Spinal cord (tissue), 10 donors: Measurements from ENCODE around the gene SLC19A2. TPM values are rescaled to one million over a fixed set of nuclear protein-coding genes. Genes with fewer than 3 reads are reported as not detected.

ENCODE experiments used
- DNase-seq, 6 donors: peaks; one replicate each; pipeline versions ENCODE4 v3.0.0 to v3.0.0-alpha.2; 2013 to 2015; ENCODE audit warnings: low spot score in 6 of 6, low read depth in 4 of 6
- H3K27ac ChIP-seq: one replicate; pipeline ENCODE4 v1.5.1; 2013; ENCODE audit warnings: low read depth, low read length, control low read depth
- H3K27me3 ChIP-seq: one replicate; pipeline ENCODE4 v1.6.1; 2013; ENCODE audit warnings: low read length; ENCODE audit not compliant: control insufficient read depth, insufficient read depth
- H3K36me3 ChIP-seq: one replicate; pipeline ENCODE4 v1.6.1; 2013; ENCODE audit warnings: low read length; ENCODE audit not compliant: control insufficient read depth, insufficient read depth
- H3K4me1 ChIP-seq: one replicate; pipeline ENCODE4 v1.6.1; 2013; ENCODE audit warnings: low read length; ENCODE audit not compliant: control insufficient read depth, insufficient read depth
- H3K4me3 ChIP-seq: one replicate; pipeline ENCODE4 v1.5.1; 2013; ENCODE audit warnings: low read depth, low read length, control low read depth
- H3K9me3 ChIP-seq: one replicate; pipeline ENCODE4 v1.6.1; 2013; ENCODE audit warnings: low read length; ENCODE audit not compliant: control insufficient read depth, insufficient read depth
- WGBS: methylation state at CpG from one replicate; pipeline ENCODE4 v1.1.5; 2013; ENCODE audit warnings: missing lambda C conversion rate; ENCODE audit not compliant: insufficient coverage; 5-methylcytosine and 5-hydroxymethylcytosine counted together
- polyA plus RNA-seq, 2 donors: library from polyadenylated mRNA; unstranded; fragments of 120-200 nt; gene quantifications; one replicate each; pipeline ENCODE4 v1.2.1, GENCODE V29; 2013; ENCODE audit not compliant: insufficient read length in 2 of 2
- total RNA-seq, 2 donors: library from RNA; depleted of rRNA in 1 of 2; stranded (reverse); fragments of 120-200 nt in 1 of 2; fragments of >200 nt in 1 of 2; gene quantifications; one replicate each; pipeline versions ENCODE4 v1.2.3 to v1.2.4, GENCODE V29; 2013 to 2014
- donor health status: healthy.

The SLC19A2 gene
- total and polyA plus RNA-seq, 4 donors, result 9.5 to 18.8 (median 11.2) TPM

DNA sequence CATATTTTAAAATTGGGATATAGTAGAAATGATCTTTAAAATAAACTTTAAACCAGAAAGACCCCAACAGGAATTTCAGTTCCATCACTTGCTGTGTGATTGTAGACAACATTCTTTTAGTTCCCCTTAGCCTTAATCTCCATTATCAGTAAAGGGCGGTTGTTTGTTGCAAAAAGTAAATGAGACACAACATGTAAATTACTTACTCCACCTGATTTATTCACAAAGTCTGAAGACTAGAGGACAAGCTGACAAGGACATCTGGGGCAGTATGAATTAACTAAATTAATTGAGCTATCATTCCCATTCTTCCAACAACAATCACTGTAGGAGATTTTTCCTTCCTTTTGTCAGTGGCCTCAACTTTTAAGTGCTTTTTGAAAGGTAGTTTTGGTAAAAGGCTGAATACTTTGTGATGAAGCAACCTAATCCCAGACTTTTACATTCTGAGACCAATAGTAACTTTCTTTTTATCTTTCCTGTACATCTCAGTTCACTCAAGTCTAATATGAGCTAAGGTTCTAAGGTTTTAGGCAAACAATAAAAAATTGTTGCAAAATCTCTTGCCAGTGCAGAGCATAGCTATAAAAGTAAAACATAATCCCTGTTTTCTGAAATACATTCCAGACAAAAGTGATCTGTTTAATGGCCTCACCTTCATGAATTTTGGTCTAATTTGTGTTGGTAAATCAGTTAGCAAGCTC lies 6.2 kb downstream of the SLC19A2 start:
- Histone ChIP-seq H3K9me3 (no peaks in the 10 kb centered on the region), H3K27ac (no peak overlapping the region), H3K36me3 (peaks cover 3% of the 10 kb centered on the region), H3K27me3 (no peaks in the 10 kb centered on the region), H3K4me1 (no peaks in the 10 kb centered on the region), H3K4me3 (no peak overlapping the region)
- WGBS, result no CpG with 5 or more reads among the region's 1 CpG
- no peak for DNase-seq

DNA sequence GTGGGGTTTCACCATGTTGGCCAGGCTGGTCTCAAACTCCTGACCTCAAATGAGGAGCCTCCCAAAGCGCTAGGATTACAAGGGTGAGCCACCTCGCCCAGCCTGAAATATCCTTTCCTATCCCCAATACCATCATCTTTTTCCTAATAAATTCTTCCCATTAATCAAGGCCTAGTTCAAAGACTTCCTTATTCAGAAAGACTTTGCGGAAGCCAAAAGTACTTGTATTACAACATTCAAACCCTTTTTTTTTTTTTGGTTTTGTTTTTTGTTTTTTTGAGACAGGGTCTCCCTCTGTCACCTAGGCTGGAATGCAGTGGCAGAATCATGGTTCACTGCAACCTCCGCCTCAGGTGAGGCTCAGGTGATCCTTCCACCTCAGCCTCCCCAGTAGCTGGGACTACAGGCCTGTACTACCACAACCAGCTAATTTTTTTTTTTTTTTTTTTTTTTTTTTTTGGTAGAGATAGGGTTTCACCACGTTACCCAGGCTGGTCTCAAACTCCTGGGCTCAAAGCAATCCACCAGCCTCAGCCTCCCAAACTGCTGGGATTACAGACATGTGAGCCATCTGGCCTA lies 7.6 kb downstream of the SLC19A2 start:
- no peak for DNase-seq
- H3K36me3 ChIP-seq, result peaks cover 3% of the 10 kb centered on the region
- no peak overlapping the region for H3K27ac ChIP-seq
- WGBS, result 96% methylated on average over 3 of the region's 5 CpGs
- H3K9me3 ChIP-seq, result no peaks in the 10 kb centered on the region
- H3K27me3 ChIP-seq, result no peaks in the 10 kb centered on the region
- no peaks in the 10 kb centered on the region for H3K4me1 ChIP-seq
- no peak overlapping the region for H3K4me3 ChIP-seq

DNA sequence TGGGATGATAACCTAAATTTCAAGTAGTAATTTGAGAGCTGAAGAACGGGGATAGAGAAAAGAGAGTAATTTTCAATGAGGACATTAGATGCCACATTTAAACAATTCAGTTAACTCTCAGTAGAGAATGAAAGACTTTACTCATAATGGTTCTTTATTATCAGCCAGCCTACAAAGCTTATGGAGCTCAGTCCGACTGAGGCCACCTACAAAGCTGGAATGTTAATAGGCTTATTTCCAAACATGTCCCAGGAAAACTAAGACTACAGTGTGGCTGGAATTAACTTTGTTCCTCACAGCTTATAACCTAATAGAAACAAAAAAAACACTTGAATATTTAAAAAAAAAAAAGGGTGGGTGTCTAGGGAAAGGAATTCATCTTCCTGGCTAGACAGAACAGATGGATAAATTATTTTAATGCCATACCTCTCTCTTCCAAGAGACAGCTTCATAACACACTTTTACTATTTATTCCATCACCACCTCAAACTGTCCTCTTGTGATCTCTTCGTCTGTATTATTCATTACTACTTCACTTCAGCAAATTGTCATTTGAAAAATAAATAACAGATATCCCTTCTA lies 9.8 kb downstream of the SLC19A2 start:
- peaks cover 3% of the 10 kb centered on the region for H3K36me3 ChIP-seq
- no peak overlapping the region for H3K27ac ChIP-seq
- WGBS, result 83% methylated on average over 1 of the region's 3 CpGs
- H3K27me3 ChIP-seq, result no peaks in the 10 kb centered on the region
- no peak overlapping the region for H3K4me3 ChIP-seq
- no peaks in the 10 kb centered on the region for H3K9me3 ChIP-seq
- no peak for DNase-seq
- no peaks in the 10 kb centered on the region for H3K4me1 ChIP-seq

DNA sequence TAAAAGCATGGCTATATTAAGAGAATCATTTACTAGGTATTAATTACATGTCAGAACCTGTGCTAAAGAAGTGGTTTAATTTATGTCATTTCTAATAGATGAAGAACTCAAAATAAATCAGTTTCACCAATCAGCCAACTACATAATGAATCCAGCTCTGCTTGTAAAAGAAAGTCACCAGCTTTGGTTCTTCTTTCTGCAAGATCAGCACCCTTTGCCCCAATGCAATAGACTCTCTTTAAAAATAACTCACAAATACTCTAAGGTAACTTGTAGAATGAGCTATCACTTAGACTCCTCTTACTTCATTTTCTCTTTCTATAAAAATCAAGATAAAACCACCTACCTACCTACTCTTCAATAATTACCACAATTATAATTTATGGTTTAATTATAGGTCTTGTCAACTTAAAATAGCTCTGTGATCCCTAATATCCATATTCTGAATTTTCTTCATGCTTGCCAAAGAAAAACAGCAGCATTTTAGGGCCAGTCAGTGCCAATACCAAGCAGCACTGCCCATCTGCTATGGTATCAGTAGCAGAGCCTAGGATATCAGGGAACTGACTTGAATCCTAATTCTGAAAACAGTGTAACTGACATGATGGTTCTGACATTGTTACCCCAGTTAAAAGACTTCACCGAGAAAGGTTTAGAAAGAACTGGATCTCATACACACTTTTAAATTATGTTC lies 11.3 kb downstream of the SLC19A2 start:
- Histone ChIP-seq H3K9me3 (no peaks in the 10 kb centered on the region), H3K27me3 (no peaks in the 10 kb centered on the region), H3K36me3 (peaks cover 3% of the 10 kb centered on the region), H3K27ac (no peak overlapping the region), H3K4me3 (no peak overlapping the region), H3K4me1 (no peaks in the 10 kb centered on the region)
- WGBS, result no CpG with 5 or more reads among the region's 1 CpG
- no peak for DNase-seq

DNA sequence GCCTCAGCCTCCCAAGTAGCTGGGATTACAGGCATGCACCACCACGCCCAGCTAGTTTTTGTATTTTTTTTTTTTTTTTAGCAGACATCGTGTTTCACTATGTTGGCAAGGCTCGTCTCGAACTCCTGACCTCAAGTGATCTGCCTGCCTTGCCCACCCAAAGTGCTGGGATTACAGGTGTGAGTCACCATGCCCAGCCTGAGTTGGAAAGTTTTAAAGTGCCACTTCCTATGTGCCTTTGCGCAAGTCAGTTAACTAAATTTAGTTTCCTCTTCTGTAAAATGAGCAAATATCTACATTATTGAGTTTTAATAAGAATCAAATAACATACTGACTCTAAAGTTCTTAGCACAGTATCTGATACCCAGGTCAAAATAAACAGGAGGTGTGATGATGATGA lies 12.4 kb downstream of the SLC19A2 start:
- H3K4me1 ChIP-seq, result no peaks in the 10 kb centered on the region
- H3K4me3 ChIP-seq, result no peak overlapping the region
- no peak overlapping the region for H3K27ac ChIP-seq
- no peaks in the 10 kb centered on the region for H3K27me3 ChIP-seq
- 90% methylated on average over 3 of the region's 5 CpGs for WGBS
- no peaks in the 10 kb centered on the region for H3K9me3 ChIP-seq
- no peak for DNase-seq
- peaks cover 3% of the 10 kb centered on the region for H3K36me3 ChIP-seq

DNA sequence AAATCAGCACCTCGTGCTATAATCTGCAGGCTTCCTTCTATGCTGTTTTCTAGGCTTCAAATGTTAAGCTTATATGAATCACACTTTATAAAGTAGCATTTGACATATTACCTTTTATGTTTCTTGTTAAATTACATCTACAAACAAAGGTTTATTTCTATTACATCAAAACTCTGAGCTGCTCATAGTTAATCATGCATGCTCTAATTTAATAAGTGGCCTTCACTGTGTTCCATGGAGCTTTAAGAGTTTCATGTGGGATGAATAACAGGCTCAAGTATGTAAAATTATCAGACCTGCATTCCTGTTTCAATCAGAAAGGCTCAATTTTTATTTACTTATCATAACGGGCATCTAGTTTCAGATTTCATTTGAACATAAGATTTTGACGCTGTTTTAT lies 13.0 kb downstream of the SLC19A2 start:
- no peak for DNase-seq
- Histone ChIP-seq H3K4me1 (no peaks in the 10 kb centered on the region), H3K9me3 (no peaks in the 10 kb centered on the region), H3K36me3 (peaks cover 3% of the 10 kb centered on the region), H3K4me3 (no peak overlapping the region), H3K27me3 (no peaks in the 10 kb centered on the region), H3K27ac (no peak overlapping the region)
- no CpG with 5 or more reads among the region's 3 CpGs for WGBS

DNA sequence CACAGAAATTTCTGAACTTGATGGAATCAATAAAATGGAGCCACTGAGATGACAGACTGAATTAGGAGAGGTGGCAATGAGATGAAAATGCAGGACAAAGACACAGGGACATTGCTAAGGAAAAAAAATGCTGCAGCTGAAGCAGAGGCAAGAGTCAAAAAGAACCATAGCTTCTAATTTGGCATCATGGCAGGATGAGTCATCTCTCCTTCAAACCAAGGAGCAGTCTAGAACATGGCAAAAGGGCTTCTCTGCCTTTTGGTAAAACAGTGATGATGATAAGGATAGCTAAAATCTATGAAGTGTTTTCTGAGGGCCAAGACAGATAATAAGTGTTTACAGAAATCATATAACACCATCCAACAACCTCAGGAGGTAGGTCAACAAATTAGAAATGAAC lies 16.8 kb downstream of the SLC19A2 start:
- H3K27me3 ChIP-seq, result no peaks in the 10 kb centered on the region
- no peaks in the 10 kb centered on the region for H3K4me1 ChIP-seq
- H3K36me3 ChIP-seq, result no peaks in the 10 kb centered on the region
- H3K9me3 ChIP-seq, result no peaks in the 10 kb centered on the region
- no peak overlapping the region for H3K27ac ChIP-seq
- no peak overlapping the region for H3K4me3 ChIP-seq
- DNase-seq, result no peak

DNA sequence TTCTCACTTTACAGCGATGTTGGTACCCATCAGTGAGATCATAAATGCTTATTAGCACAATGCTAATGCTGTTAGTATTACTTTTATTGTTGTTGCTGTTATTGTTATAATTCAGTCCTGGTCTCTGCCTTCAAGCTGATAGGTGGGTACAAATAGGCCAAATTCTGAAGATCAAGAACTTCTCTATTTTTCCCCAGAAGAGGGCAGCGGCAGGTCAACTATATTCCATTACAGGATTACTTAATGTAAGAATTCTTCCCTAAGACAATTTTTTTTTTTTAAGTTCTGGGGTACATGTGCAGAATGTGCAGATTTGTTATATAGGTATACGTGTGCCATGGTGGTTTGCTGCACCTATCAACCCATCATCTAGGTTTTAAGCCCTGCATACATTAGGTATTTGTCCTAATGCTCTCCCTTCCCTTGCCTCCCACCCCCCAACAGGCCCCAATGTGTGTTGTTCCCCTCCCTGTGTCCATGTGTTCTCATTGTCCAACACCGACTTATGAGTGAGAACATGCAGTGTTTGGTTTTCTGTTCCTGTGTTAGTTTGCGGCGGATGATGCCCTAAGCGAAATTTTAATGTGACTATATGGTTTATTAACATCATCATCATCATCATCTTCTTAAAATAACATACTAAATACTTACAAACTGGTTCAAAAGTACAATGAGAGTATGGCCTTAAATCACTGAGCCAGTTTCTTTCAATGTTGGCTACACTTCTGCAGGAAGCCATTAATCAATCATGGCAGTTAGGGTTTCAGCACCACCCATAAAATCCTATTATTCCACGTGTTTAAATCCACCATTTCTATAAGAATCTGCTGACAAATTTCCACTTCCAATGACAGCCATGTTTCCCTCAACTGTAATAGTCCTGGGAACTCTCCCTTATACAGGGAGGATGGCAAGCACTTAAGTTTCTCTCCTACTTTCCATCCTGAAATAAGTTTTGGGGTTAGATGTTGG lies 19.2 kb downstream of the SLC19A2 start:
- no peaks in the 10 kb centered on the region for H3K4me1 ChIP-seq
- no peak overlapping the region for H3K4me3 ChIP-seq
- no peaks in the 10 kb centered on the region for H3K36me3 ChIP-seq
- no peaks in the 10 kb centered on the region for H3K9me3 ChIP-seq
- no peaks in the 10 kb centered on the region for H3K27me3 ChIP-seq
- peak in 2 of 6 donors; percentile 55 to 75 for DNase-seq
- no CpG with 5 or more reads among the region's 8 CpGs for WGBS
- no peak overlapping the region for H3K27ac ChIP-seq

DNA sequence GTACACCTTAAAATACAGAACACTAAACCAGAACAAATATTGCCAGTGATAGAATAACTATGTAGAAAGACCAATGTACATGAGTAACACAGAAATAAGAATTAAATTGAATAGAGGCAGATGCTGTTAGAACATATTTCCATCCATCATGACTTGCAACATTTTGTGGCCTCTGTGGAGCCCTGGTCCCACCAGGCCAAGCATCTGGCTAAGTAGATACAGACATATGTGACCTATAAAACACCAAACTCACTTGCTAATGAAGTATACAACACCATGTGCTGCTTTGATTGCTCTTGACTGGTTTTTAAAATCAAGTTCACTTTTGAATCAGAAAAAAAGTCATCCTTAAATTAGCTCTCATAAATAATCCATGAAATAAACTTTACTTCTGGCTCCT lies 20.5 kb downstream of the SLC19A2 start:
- Histone ChIP-seq H3K4me3 (no peak overlapping the region), H3K27ac (no peak overlapping the region), H3K9me3 (no peaks in the 10 kb centered on the region), H3K36me3 (no peaks in the 10 kb centered on the region), H3K4me1 (peaks cover 4% of the 10 kb centered on the region), H3K27me3 (peaks cover 3% of the 10 kb centered on the region)
- no peak for DNase-seq
